Activated naive CD4-positive, alpha-beta T cell treated with Interleukin-2 at 50 U/mL for 16 hours (primary cell): ENCODE results near the gene ARFGEF3.

ENCODE experiments used
- DNase-seq: peaks from one replicate; pipeline ENCODE4 v3.0.0-alpha.2; 2020

Gene ARFGEF3

GRCh38 chr6:138245751-138246150, 84.0 kb downstream of the ARFGEF3 start:
- DNase-seq: no peak

- DNase-seq: no peak
These were observed 85.1 kb downstream of the ARFGEF3 start for GRCh38 chr6:138246650-138247440.

GRCh38 chr6:138248011-138248410, 86.3 kb downstream of the ARFGEF3 start:
- DNase-seq: no peak

- DNase-seq: no peak
These were observed 87.1 kb downstream of the ARFGEF3 start for GRCh38 chr6:138248878-138249277.

- DNase-seq: no peak
These were observed 88.3 kb downstream of the ARFGEF3 start for GRCh38 chr6:138250053-138250452.

- DNase-seq: no peak
These were observed 88.9 kb downstream of the ARFGEF3 start for GRCh38 chr6:138250513-138251247.

GRCh38 chr6:138253731-138254130, 92.0 kb downstream of the ARFGEF3 start:
- no peak for DNase-seq

- DNase-seq: no peak
These were observed 93.7 kb downstream of the ARFGEF3 start for GRCh38 chr6:138255443-138255842.

GRCh38 chr6:138257638-138258040, 95.9 kb downstream of the ARFGEF3 start:
- no peak for DNase-seq

GRCh38 chr6:138258197-138258596, 96.5 kb downstream of the ARFGEF3 start:
- no peak for DNase-seq

GRCh38 chr6:138258991-138259390, 97.3 kb downstream of the ARFGEF3 start:
- no peak for DNase-seq

GRCh38 chr6:138261116-138261780, 99.5 kb downstream of the ARFGEF3 start:
- DNase-seq: no peak

GRCh38 chr6:138263963-138264362, 102.2 kb downstream of the ARFGEF3 start:
- no peak for DNase-seq

GRCh38 chr6:138264372-138264880, 102.7 kb downstream of the ARFGEF3 start:
- no peak for DNase-seq

- no peak for DNase-seq
These were observed 104.4 kb downstream of the ARFGEF3 start for GRCh38 chr6:138266095-138266494.

- no peak for DNase-seq
These were observed 106.5 kb downstream of the ARFGEF3 start for GRCh38 chr6:138267971-138268895.

- no peak for DNase-seq
These were observed 109.7 kb downstream of the ARFGEF3 start for GRCh38 chr6:138271451-138271850.

GRCh38 chr6:138272533-138273315, 111.0 kb downstream of the ARFGEF3 start:
- no peak for DNase-seq

- no peak for DNase-seq
These were observed 114.2 kb downstream of the ARFGEF3 start for GRCh38 chr6:138275976-138276375.

GRCh38 chr6:138277835-138278234, 116.1 kb downstream of the ARFGEF3 start:
- DNase-seq: no peak

GRCh38 chr6:138278326-138278725, 116.6 kb downstream of the ARFGEF3 start:
- no peak for DNase-seq

- no peak for DNase-seq
These were observed 124.1 kb downstream of the ARFGEF3 start for GRCh38 chr6:138285800-138286199.
